Small intestine (tissue), 7 donors: ENCODE measurements around the gene PNPLA2. TPM values are rescaled to one million over a fixed set of nuclear protein-coding genes. Genes with fewer than 3 reads are reported as not detected.

Experiments used
- DNase-seq, 2 donors: peaks; one replicate each; pipeline versions ENCODE4 v3.0.0 to v3.0.0-alpha.2; 2013
- FAIRE-seq: peaks from 2 replicates; lab custom pipeline; 2012; peaks lifted over from hg19 to GRCh38; lab: Jason Lieb, UNC
- H3K27ac ChIP-seq, 3 donors: one replicate each; pipeline ENCODE4 v1.5.1; 2013; ENCODE audit warnings: low read length in 2 of 3, mild to moderate bottlenecking in 2 of 3, control low read depth in 1 of 3, inconsistent platforms in 1 of 3, low read depth in 1 of 3, moderate library complexity in 1 of 3
- H3K27me3 ChIP-seq, 3 donors: one replicate each; pipeline ENCODE4 v1.6.1; 2013; ENCODE audit warnings: low read length in 3 of 3, inconsistent platforms in 1 of 3; ENCODE audit not compliant: control insufficient read depth in 3 of 3, insufficient read depth in 3 of 3
- H3K36me3 ChIP-seq, 3 donors: one replicate each; pipeline ENCODE4 v1.6.1; 2013; ENCODE audit warnings: low read length in 3 of 3, inconsistent platforms in 1 of 3, low read depth in 1 of 3, mild to moderate bottlenecking in 1 of 3, moderate library complexity in 1 of 3; ENCODE audit not compliant: control insufficient read depth in 3 of 3, insufficient read depth in 2 of 3
- H3K4me1 ChIP-seq, 3 donors: one replicate each; pipeline ENCODE4 v1.6.1; 2013; ENCODE audit warnings: low read length in 2 of 3, inconsistent platforms in 1 of 3, low read depth in 1 of 3, mild to moderate bottlenecking in 1 of 3, moderate library complexity in 1 of 3; ENCODE audit not compliant: control insufficient read depth in 3 of 3, insufficient read depth in 2 of 3
- H3K4me3 ChIP-seq, 3 donors: one replicate each; pipeline ENCODE4 v1.5.1; 2013; ENCODE audit warnings: low read length in 3 of 3, control low read depth in 1 of 3, inconsistent platforms in 1 of 3, low read depth in 1 of 3, mild to moderate bottlenecking in 1 of 3, moderate library complexity in 1 of 3
- H3K9me3 ChIP-seq, 2 donors: one replicate each; pipeline ENCODE4 v1.6.1; 2013; ENCODE audit warnings: low read depth in 1 of 2, low read length in 1 of 2; ENCODE audit not compliant: control insufficient read depth in 2 of 2, insufficient read depth in 1 of 2
- WGBS, 3 donors: extraction: QIAGEN DNeasy Blood & Tissue Kit; methylation state at CpG; one replicate each; pipeline ENCODE4 v1.1.7; 2013; 5-methylcytosine and 5-hydroxymethylcytosine counted together
- polyA plus RNA-seq, 4 donors: library from polyadenylated mRNA; stranded (reverse) in 3 of 4; unstranded in 1 of 4; fragments of 200-250 nt in 3 of 4; fragments of 120-200 nt in 1 of 4; gene quantifications; one replicate each; pipeline versions ENCODE4 v1.2.1 to v1.2.3, GENCODE V29; 2013
- donor health status: healthy with polysubstance abuse.
- donor health status: control.
- donor health status: control.
- donor health status: Bipolar disorder and iron deficiency.
- donor health status: healthy.

PNPLA2 gene
- polyA plus RNA-seq, 4 donors, result 66.2 to 250 (median 162) TPM

GRCh38 chr11:795634-796564, 22.8 kb upstream of the PNPLA2 start:
- DNase-seq (peak; percentile 81 to 88), FAIRE-seq (no peak)
- Histone ChIP-seq H3K9me3 (no peaks in the 10 kb centered on the region), H3K27me3 (peaks cover 0 to 7% (median 0%) of the 10 kb centered on the region in 3 donors), H3K4me3 (peak overlapping the region; percentile 37 to 87 (median 60)), H3K27ac (peak overlapping the region; percentile 80 to 92 (median 91)), H3K4me1 (peaks cover 3 to 26% (median 10%) of the 10 kb centered on the region in 3 donors), H3K36me3 (peaks cover 3 to 58% (median 5%) of the 10 kb centered on the region in 3 donors)
- 0 to 4% (median 0%) methylated on average over 20 to 26 of the region's 26 CpGs for WGBS, 3 donors

- peak overlapping the region; percentile 80 to 92 (median 91) for H3K27ac ChIP-seq
- H3K4me1 ChIP-seq, result peaks cover 3 to 26% (median 10%) of the 10 kb centered on the region in 3 donors
- no peaks in the 10 kb centered on the region for H3K27me3 ChIP-seq
- peak in 1 of 2 donors; percentile 67 for DNase-seq
- FAIRE-seq, result no peak
- H3K9me3 ChIP-seq, result no peaks in the 10 kb centered on the region
- peak overlapping the region; percentile 42 to 87 (median 60) for H3K4me3 ChIP-seq
- H3K36me3 ChIP-seq, result peaks cover 3 to 58% (median 5%) of the 10 kb centered on the region in 3 donors
- WGBS, 3 donors, result 6 to 14% (median 11%) methylated on average over 18 of the region's 18 CpGs
Observed at GRCh38 chr11:796565-797295, 22.0 kb upstream of the PNPLA2 start.

GRCh38 chr11:797296-798092, 21.2 kb upstream of the PNPLA2 start:
- Histone ChIP-seq H3K27me3 (no peaks in the 10 kb centered on the region), H3K4me3 (peak overlapping the region; percentile 42 to 87 (median 60)), H3K9me3 (no peaks in the 10 kb centered on the region), H3K4me1 (peaks cover 3 to 26% (median 10%) of the 10 kb centered on the region in 3 donors), H3K27ac (peak overlapping the region; percentile 80 to 92 (median 91)), H3K36me3 (peaks cover 3 to 58% (median 3%) of the 10 kb centered on the region in 3 donors)
- FAIRE-seq (no peak), DNase-seq (peak; percentile 57 to 87)
- 0 to 1% (median 0%) methylated on average over 51 to 57 of the region's 57 CpGs for WGBS, 3 donors

GRCh38 chr11:798093-798713, 20.5 kb upstream of the PNPLA2 start, which contains the start of gene SLC25A22:
SLC25A22 (minus strand) TSS chr11:798281; CDS start chr11:795006, 3,275 bp downstream.
- 2 to 3% (median 2%) methylated on average over 37 to 69 of the region's 69 CpGs for WGBS, 3 donors
- FAIRE-seq, result no peak
- peak within 1 kb of the TSS; percentile 80 to 92 (median 91) for H3K27ac ChIP-seq
- H3K36me3 ChIP-seq, result peaks cover 0 to 58% (median 3%) of the 10 kb centered on the region in 3 donors
- peaks cover 3 to 26% (median 10%) of the 10 kb centered on the region in 3 donors for H3K4me1 ChIP-seq
- no peaks in the 10 kb centered on the region for H3K9me3 ChIP-seq
- DNase-seq, result peak; percentile 78 to 93
- no peaks in the 10 kb centered on the region for H3K27me3 ChIP-seq
- H3K4me3 ChIP-seq, result peak within 1 kb of the TSS; percentile 42 to 87 (median 60)

GRCh38 chr11:799641-800316, 18.9 kb upstream of the PNPLA2 start:
- Histone ChIP-seq H3K4me1 (peaks cover 3 to 38% (median 10%) of the 10 kb centered on the region in 3 donors), H3K9me3 (no peaks in the 10 kb centered on the region), H3K36me3 (peaks cover 0 to 49% (median 3%) of the 10 kb centered on the region in 3 donors), H3K27me3 (no peaks in the 10 kb centered on the region), H3K27ac (no peak overlapping the region), H3K4me3 (no peak overlapping the region)
- no peak for FAIRE-seq
- no peak for DNase-seq
- WGBS, 3 donors, result 93 to 95% (median 93%) methylated on average over 23 to 32 of the region's 32 CpGs

- no peaks in the 10 kb centered on the region for H3K27me3 ChIP-seq
- H3K36me3 ChIP-seq, result peaks cover 0 to 49% (median 3%) of the 10 kb centered on the region in 3 donors
- H3K27ac ChIP-seq, result no peak overlapping the region
- H3K9me3 ChIP-seq, result no peaks in the 10 kb centered on the region
- FAIRE-seq (no peak), DNase-seq (no peak)
- H3K4me1 ChIP-seq, result peaks cover 3 to 34% (median 8%) of the 10 kb centered on the region in 3 donors
- H3K4me3 ChIP-seq, result no peak overlapping the region
- 92 to 96% (median 95%) methylated on average over 24 to 30 of the region's 30 CpGs for WGBS, 3 donors
Observed at GRCh38 chr11:800473-800872, 18.2 kb upstream of the PNPLA2 start.

- peaks cover 0 to 49% (median 3%) of the 10 kb centered on the region in 3 donors for H3K36me3 ChIP-seq
- FAIRE-seq (no peak), DNase-seq (peak in 1 of 2 donors; percentile 19)
Observed at GRCh38 chr11:801097-801780, 17.5 kb upstream of the PNPLA2 start.

More at GRCh38 chr11:801097-801780, 17.5 kb upstream of the PNPLA2 start:
- Histone ChIP-seq H3K4me1 (peaks cover 3 to 29% (median 6%) of the 10 kb centered on the region in 3 donors), H3K4me3 (no peak overlapping the region), H3K27me3 (no peaks in the 10 kb centered on the region), H3K9me3 (no peaks in the 10 kb centered on the region), H3K27ac (no peak overlapping the region)
- 91 to 95% (median 93%) methylated on average over 17 to 20 of the region's 20 CpGs for WGBS, 3 donors
